Skeletal muscle tissue (tissue), 4 donors: ENCODE results near the gene SORL1. TPM values are rescaled to one million over a fixed set of nuclear protein-coding genes. Genes with fewer than 3 reads are reported as not detected.
"Not testable (repeated sequence)": the region's sequence is repeated elsewhere in the genome, so short reads cannot be mapped to it uniquely, and the experiment has no call there.

Source experiments
- H3K27ac ChIP-seq: one replicate; pipeline ENCODE4 v1.7.0; 2013; ENCODE audit warnings: mild to moderate bottlenecking, low read depth, low read length, inconsistent platforms
- H3K27me3 ChIP-seq, 3 donors: one replicate each; pipeline ENCODE4 v1.7.0; 2013; ENCODE audit warnings: low read length in 3 of 3; ENCODE audit not compliant: control insufficient read depth in 3 of 3, insufficient read depth in 3 of 3
- H3K36me3 ChIP-seq, 3 donors: one replicate each; pipeline ENCODE4 v1.7.0; 2013; ENCODE audit warnings: low read length in 3 of 3; ENCODE audit not compliant: control insufficient read depth in 3 of 3, insufficient read depth in 3 of 3
- H3K4me1 ChIP-seq, 3 donors: one replicate each; pipeline ENCODE4 v1.7.0; 2013; ENCODE audit warnings: low read length in 3 of 3, mild to moderate bottlenecking in 3 of 3; ENCODE audit not compliant: control insufficient read depth in 3 of 3, insufficient read depth in 3 of 3
- H3K4me3 ChIP-seq, 3 donors: one replicate each; pipeline ENCODE4 v1.7.0; 2013; ENCODE audit warnings: low read length in 3 of 3
- H3K9ac ChIP-seq, 3 donors: one replicate each; pipeline ENCODE4 v1.7.0; 2013; ENCODE audit warnings: low read length in 3 of 3, mild to moderate bottlenecking in 3 of 3, moderate library complexity in 2 of 3, low read depth in 1 of 3
- H3K9me3 ChIP-seq, 3 donors: one replicate each; pipeline ENCODE4 v1.7.0; 2013; ENCODE audit warnings: low read length in 3 of 3; ENCODE audit not compliant: control insufficient read depth in 3 of 3
- total RNA-seq: library from RNA; depleted of rRNA; stranded (reverse); fragments of >200 nt; gene quantifications from one replicate; pipeline ENCODE4 v1.2.3, GENCODE V29; 2014
- donor health status: Osteomylitis.

Gene SORL1
- total RNA-seq, 1 donor from 2014 or later = 6.3 TPM

- Histone ChIP-seq H3K4me1 (no peaks in the 10 kb centered on the region), H3K27ac (no peak overlapping the region), H3K4me3 (no peak overlapping the region), H3K36me3 (no peaks in the 10 kb centered on the region), H3K9me3 (no peaks in the 10 kb centered on the region), H3K27me3 (no peaks in the 10 kb centered on the region), H3K9ac (no peak overlapping the region)
These were observed 45.3 kb downstream of the SORL1 start for GRCh38 chr11:121497176-121497998.

GRCh38 chr11:121499405-121499804 lies 47.3 kb downstream of the SORL1 start:
- H3K36me3 ChIP-seq = no peaks in the 10 kb centered on the region
- H3K27ac ChIP-seq = no peak overlapping the region
- no peaks in the 10 kb centered on the region for H3K4me1 ChIP-seq
- H3K9ac ChIP-seq = no peak overlapping the region
- H3K27me3 ChIP-seq = no peaks in the 10 kb centered on the region
- no peak overlapping the region for H3K4me3 ChIP-seq
- no peaks in the 10 kb centered on the region for H3K9me3 ChIP-seq

- H3K27ac ChIP-seq = no peak overlapping the region
- no peaks in the 10 kb centered on the region for H3K27me3 ChIP-seq
- no peaks in the 10 kb centered on the region for H3K9me3 ChIP-seq
- no peaks in the 10 kb centered on the region for H3K36me3 ChIP-seq
- H3K4me1 ChIP-seq = no peaks in the 10 kb centered on the region
- no peak overlapping the region for H3K4me3 ChIP-seq
- H3K9ac ChIP-seq = no peak overlapping the region
These were observed 48.2 kb downstream of the SORL1 start for GRCh38 chr11:121500275-121500674.

GRCh38 chr11:121500717-121501116 lies 48.6 kb downstream of the SORL1 start:
- no peak overlapping the region for H3K9ac ChIP-seq
- no peaks in the 10 kb centered on the region for H3K4me1 ChIP-seq
- H3K27ac ChIP-seq = no peak overlapping the region

GRCh38 chr11:121503051-121503450 lies 50.9 kb downstream of the SORL1 start:
- no peaks in the 10 kb centered on the region for H3K36me3 ChIP-seq
- no peak overlapping the region for H3K27ac ChIP-seq
- no peaks in the 10 kb centered on the region for H3K4me1 ChIP-seq
- no peaks in the 10 kb centered on the region for H3K9me3 ChIP-seq
- no peak overlapping the region for H3K9ac ChIP-seq
- H3K27me3 ChIP-seq = no peaks in the 10 kb centered on the region
- no peak overlapping the region for H3K4me3 ChIP-seq

More at GRCh38 chr11:121500717-121501116, 48.6 kb downstream of the SORL1 start:
- no peaks in the 10 kb centered on the region for H3K36me3 ChIP-seq
- H3K4me3 ChIP-seq = no peak overlapping the region
- H3K9me3 ChIP-seq = no peaks in the 10 kb centered on the region
- H3K27me3 ChIP-seq = no peaks in the 10 kb centered on the region

- H3K9ac ChIP-seq, H3K27ac ChIP-seq, H3K4me3 ChIP-seq, H3K4me1 ChIP-seq, H3K9me3 ChIP-seq, H3K36me3 ChIP-seq, H3K27me3 ChIP-seq: not testable (repeated sequence)
These were observed 54.1 kb downstream of the SORL1 start for GRCh38 chr11:121506237-121506636.

- Histone ChIP-seq H3K4me3 (no peak overlapping the region), H3K27me3 (no peaks in the 10 kb centered on the region), H3K4me1 (no peaks in the 10 kb centered on the region), H3K9me3 (no peaks in the 10 kb centered on the region), H3K9ac (no peak overlapping the region), H3K36me3 (no peaks in the 10 kb centered on the region), H3K27ac (no peak overlapping the region)
These were observed 56.3 kb downstream of the SORL1 start for GRCh38 chr11:121508449-121508848.

- H3K27me3 ChIP-seq = no peaks in the 10 kb centered on the region
- H3K4me1 ChIP-seq = peaks cover 0 to 4% (median 2%) of the 10 kb centered on the region in 3 donors
- H3K9ac ChIP-seq = no peak overlapping the region
- no peaks in the 10 kb centered on the region for H3K36me3 ChIP-seq
- H3K9me3 ChIP-seq = no peaks in the 10 kb centered on the region
- no peak overlapping the region for H3K4me3 ChIP-seq
- no peak overlapping the region for H3K27ac ChIP-seq
These were observed 58.3 kb downstream of the SORL1 start for GRCh38 chr11:121510438-121510837.

GRCh38 chr11:121512468-121513465 lies 60.7 kb downstream of the SORL1 start:
- Histone ChIP-seq H3K36me3 (no peaks in the 10 kb centered on the region), H3K9me3 (no peaks in the 10 kb centered on the region), H3K27me3 (no peaks in the 10 kb centered on the region), H3K27ac (no peak overlapping the region), H3K4me1 (peaks cover 0 to 4% (median 2%) of the 10 kb centered on the region in 3 donors), H3K4me3 (no peak overlapping the region), H3K9ac (no peak overlapping the region)

- no peaks in the 10 kb centered on the region for H3K27me3 ChIP-seq
- H3K36me3 ChIP-seq = no peaks in the 10 kb centered on the region
- peaks cover 0 to 4% (median 2%) of the 10 kb centered on the region in 3 donors for H3K4me1 ChIP-seq
- no peaks in the 10 kb centered on the region for H3K9me3 ChIP-seq
- no peak overlapping the region for H3K4me3 ChIP-seq
- H3K9ac ChIP-seq = no peak overlapping the region
- no peak overlapping the region for H3K27ac ChIP-seq
These were observed 61.7 kb downstream of the SORL1 start for GRCh38 chr11:121513807-121514206.
